B cell (primary cell): Measurements from ENCODE around the gene MED17. TPM values are rescaled to one million over a fixed set of nuclear protein-coding genes. Genes with fewer than 3 reads are reported as not detected.
"Not testable (repeated sequence)": the region's sequence is repeated elsewhere in the genome, so short reads cannot be mapped to it uniquely, and the experiment has no call there.

Source experiments
- ATAC-seq: fragments of 200-7000 bp; cut with Tn5 transposase; one replicate; pipeline ENCODE4 v1.10.0; 2021; ENCODE audit warnings: low read depth, mild to moderate bottlenecking, moderate number of reproducible peaks, moderate library complexity
- CTCF ChIA-PET: fragments of 350-600 bp; sonication (Branson Sonifier 250); formaldehyde crosslinking; loops from one replicate; lab custom pipeline; 2021; ENCODE audit warnings: antibody characterized with exemption, inconsistent platforms; lab: Charles Lee
- POLR2A ChIA-PET: fragments of 350-600 bp; sonication (Branson Sonifier 250); formaldehyde crosslinking; loops from one replicate; lab custom pipeline; 2021; ENCODE audit warnings: antibody characterized with exemption; lab: Charles Lee
- DNase-seq: peaks from one replicate; pipeline ENCODE4 v3.0.0; 2013
- H2AFZ ChIP-seq: 2 replicates; pipeline ENCODE4 v1.6.1; 2012; ENCODE audit warnings: mild to moderate bottlenecking, low read depth, low read length; ENCODE audit not compliant: insufficient read depth, poor library complexity, severe bottlenecking
- H3K27ac ChIP-seq, 2 donors: 1 replicate in 1 of 2; 2 replicates in 1 of 2; pipeline ENCODE4 v1.5.1; 2012 to 2013; ENCODE audit warnings: low read length in 2 of 2, mild to moderate bottlenecking in 2 of 2, moderate library complexity in 1 of 2
- H3K27me3 ChIP-seq, 4 experiments: fragments of 200-600 bp in 1 of 4; sonication (generic) in 1 of 4; replicated peaks in 1 of 4; 1 replicate in 2 of 4; 2 replicates in 2 of 4; pipeline versions ENCODE4 v1.6.1 to v1.7.0; 2013 to 2016; ENCODE audit warnings: low read length in 3 of 4, mild to moderate bottlenecking in 2 of 4, mixed read lengths in 1 of 4, moderate library complexity in 1 of 4; ENCODE audit not compliant: insufficient read depth in 4 of 4, control insufficient read depth in 3 of 4; ENCODE audit errors: control extremely low read depth in 1 of 4
- H3K36me3 ChIP-seq, 2 experiments: replicated peaks in 1 of 2; 1 replicate in 1 of 2; 2 replicates in 1 of 2; pipeline versions ENCODE4 v1.6.1 to v1.7.1; 2013; ENCODE audit warnings: low read length in 1 of 2; ENCODE audit not compliant: insufficient read depth in 2 of 2, control insufficient read depth in 1 of 2; ENCODE audit errors: control extremely low read depth in 1 of 2, extremely low read depth in 1 of 2
- H3K4me1 ChIP-seq, 2 donors: fragments of 200-600 bp in 1 of 2; sonication (generic) in 1 of 2; 1 replicate in 1 of 2; 2 replicates in 1 of 2; pipeline versions ENCODE4 v1.5.1 to v1.6.1; 2013 to 2017; ENCODE audit warnings: low read length in 2 of 2; ENCODE audit not compliant: control insufficient read depth in 2 of 2, insufficient read depth in 2 of 2
- H3K4me2 ChIP-seq: replicated peaks from 2 replicates; pipeline ENCODE3; 2012; ENCODE audit warnings: mild to moderate bottlenecking, low read depth, low read length; ENCODE audit not compliant: poor library complexity, severe bottlenecking
- H3K4me3 ChIP-seq, 5 experiments: fragments of 200-600 bp in 1 of 5; sonication (generic) in 1 of 5; 1 replicate in 3 of 5; 2 replicates in 2 of 5; pipeline versions ENCODE4 v1.5.1 to v1.7.0; 2011 to 2016; ENCODE audit warnings: low read length in 4 of 5, mild to moderate bottlenecking in 4 of 5, low read depth in 2 of 5, control low read depth in 1 of 5, moderate library complexity in 1 of 5; ENCODE audit not compliant: insufficient read depth in 1 of 5; ENCODE audit errors: control extremely low read depth in 1 of 5, extremely low read depth in 1 of 5
- H3K79me2 ChIP-seq: fragments of 200-600 bp; sonication (generic); one replicate; pipeline ENCODE4 v1.6.0; 2016; ENCODE audit warnings: low read length; ENCODE audit not compliant: control insufficient read depth, insufficient read depth
- H3K9ac ChIP-seq: fragments of 200-600 bp; sonication (generic); 2 replicates; pipeline ENCODE4 v1.6.1; 2017; ENCODE audit warnings: mild to moderate bottlenecking, low read length, moderate library complexity
- H3K9me3 ChIP-seq, 3 donors: one replicate each; pipeline versions ENCODE4 v1.6.1 to v1.7.1; 2013; ENCODE audit warnings: low read length in 2 of 3; ENCODE audit not compliant: control insufficient read depth in 2 of 3, insufficient read depth in 1 of 3; ENCODE audit errors: control extremely low read depth in 1 of 3
- H4K20me1 ChIP-seq: 2 replicates; pipeline ENCODE4 v1.6.0; 2012; ENCODE audit warnings: mild to moderate bottlenecking, low read length; ENCODE audit not compliant: insufficient read depth, control insufficient read depth, poor library complexity, severe bottlenecking
- H3K27ac Mint-ChIP-seq: one replicate; pipeline ENCODE4 v1.8.0; 2021; ENCODE audit warnings: mixed read lengths
- H3K27me3 Mint-ChIP-seq: one replicate; pipeline ENCODE4 v1.8.0; 2021; ENCODE audit warnings: mixed read lengths
- H3K4me1 Mint-ChIP-seq: one replicate; pipeline ENCODE4 v1.8.0; 2021; ENCODE audit warnings: mixed read lengths
- H3K4me3 Mint-ChIP-seq: one replicate; pipeline ENCODE4 v1.8.0; 2021; ENCODE audit warnings: mixed read lengths
- H3K9me3 Mint-ChIP-seq: one replicate; pipeline ENCODE4 v1.8.0; 2022; ENCODE audit warnings: mixed read lengths; ENCODE audit not compliant: insufficient read depth
- CTCF ChIP-seq: fragments of 200-600 bp; IDR thresholded peaks from one replicate; pipeline ENCODE4 v1.8.0; 2022; ENCODE audit warnings: antibody characterized with exemption, mild to moderate bottlenecking
- EZH2 ChIP-seq: IDR thresholded peaks from 2 replicates; pipeline ENCODE4 v1.6.1; 2012; ENCODE audit warnings: borderline replicate concordance, low read depth, mild to moderate bottlenecking, moderate library complexity, low read length; ENCODE audit not compliant: insufficient read depth, poor library complexity, severe bottlenecking
- WGBS: methylation state at CpG from one replicate; pipeline ENCODE4 v1.1.5; 2013; ENCODE audit warnings: missing lambda C conversion rate; ENCODE audit not compliant: insufficient coverage; 5-methylcytosine and 5-hydroxymethylcytosine counted together
- intact Hi-C: fragments of 100-400 bp; cut with micrococcal nuclease; formaldehyde crosslinking; loops from one replicate; pipeline ENCODE4 v1.10.0; 2022
- polyA plus RNA-seq: library from polyadenylated mRNA; depleted of rRNA; stranded (reverse); fragments of >200 nt; gene quantifications from 2 replicates; pipeline ENCODE4 v1.2.3, GENCODE V29; 2012
- total RNA-seq, 2 donors: library from RNA; stranded (reverse); fragments of 120-200 nt in 1 of 2; gene quantifications; 1 replicate in 1 of 2; 2 replicates in 1 of 2; pipeline versions ENCODE4 v1.2.3 to v1.2.4, GENCODE V29; 2013 to 2022

The MED17 gene
- total and polyA plus RNA-seq, 2 donors (not counting 1 experiment from before 2014, with no cell fraction given), result 26.1 to 78.1 TPM

GRCh38 chr11:93744669-93745004 lies 39.4 kb upstream of the MED17 start:
- Histone ChIP-seq H3K27ac (no peak overlapping the region), H3K36me3 (peaks cover under 1 to 8% of the 10 kb centered on the region in 2 experiments), H3K4me3 (no peak overlapping the region), H4K20me1 (peaks cover 9% of the 10 kb centered on the region), H3K4me1 (peaks cover 11 to 16% of the 10 kb centered on the region in 2 donors), H3K9ac (no peak overlapping the region), H3K4me2 (no peak overlapping the region), H2AFZ (no peak overlapping the region), H3K27me3 (no peaks in the 10 kb centered on the region), H3K9me3 (no peaks in the 10 kb centered on the region), H3K79me2 (peaks cover 51% of the 10 kb centered on the region)
- ChIA-PET POLR2A (no interaction called here), CTCF (no interaction called here)
- WGBS, result 80% methylated on average over 1 of the region's 7 CpGs
- Mint-ChIP-seq H3K27ac (no peak overlapping the region), H3K4me3 (no peak overlapping the region), H3K27me3 (no peaks in the 10 kb centered on the region), H3K9me3 (no peaks in the 10 kb centered on the region), H3K4me1 (peaks cover 32% of the 10 kb centered on the region)
- intact Hi-C loops, result loop anchor here (10.0 kb wide), 1 partner anchor 550 kb away; the partner anchor contains the start of gene SLC36A4
- ATAC-seq (no peak), DNase-seq (no peak)
- no peak for TF ChIP-seq CTCF
- TF ChIP-seq EZH2, result no peak

- WGBS, result 67% methylated on average over 6 of the region's 12 CpGs
- H3K27ac Mint-ChIP-seq, H3K4me3 Mint-ChIP-seq, H3K27ac ChIP-seq, POLR2A ChIA-PET, H4K20me1 ChIP-seq, H2AFZ ChIP-seq, H3K4me3 ChIP-seq, DNase-seq, H3K36me3 ChIP-seq, H3K9me3 ChIP-seq, H3K27me3 Mint-ChIP-seq, H3K4me2 ChIP-seq, H3K9ac ChIP-seq, CTCF ChIA-PET, ATAC-seq, H3K9me3 Mint-ChIP-seq, H3K27me3 ChIP-seq: not testable (repeated sequence)
- intact Hi-C loops, result loop anchor here (10.0 kb wide), 1 partner anchor 550 kb away; the partner anchor contains the start of gene SLC36A4
- Histone ChIP-seq H3K4me1 (peaks cover 6 to 11% of the 10 kb centered on the region in 2 donors), H3K79me2 (peaks cover 45% of the 10 kb centered on the region)
- peaks cover 27% of the 10 kb centered on the region for H3K4me1 Mint-ChIP-seq
Observed at GRCh38 chr11:93745005-93745755, 38.9 kb upstream of the MED17 start.
